Fibroblast of villous mesenchyme (primary cell): ENCODE results near the gene TTLL12. TPM values are rescaled to one million over a fixed set of nuclear protein-coding genes. Genes with fewer than 3 reads are reported as not detected.

ENCODE experiments used
- DNase-seq: peaks from one replicate; pipeline ENCODE4 v3.0.0-alpha.2; 2010; ENCODE audit warnings: low read depth
- H3K4me3 ChIP-seq: 2 replicates; pipeline ENCODE4 v1.5.1; 2011; ENCODE audit warnings: low read depth, mild to moderate bottlenecking, low read length
- total RNA-seq: library from RNA; depleted of rRNA; stranded (reverse); fragments of >200 nt; gene quantifications from 2 replicates; pipeline ENCODE4 v1.2.3, GENCODE V29; 2012
- TF ChIP-seq, protein P1 (sequence below): IDR thresholded peaks from 2 replicates; pipeline ENCODE4 v1.5.1; 2012; ENCODE audit warnings: low read depth, mild to moderate bottlenecking, low read length; ENCODE audit not compliant: insufficient read depth

The TTLL12 gene
- total RNA-seq, 1 donor, result 22.9 TPM

DNA sequence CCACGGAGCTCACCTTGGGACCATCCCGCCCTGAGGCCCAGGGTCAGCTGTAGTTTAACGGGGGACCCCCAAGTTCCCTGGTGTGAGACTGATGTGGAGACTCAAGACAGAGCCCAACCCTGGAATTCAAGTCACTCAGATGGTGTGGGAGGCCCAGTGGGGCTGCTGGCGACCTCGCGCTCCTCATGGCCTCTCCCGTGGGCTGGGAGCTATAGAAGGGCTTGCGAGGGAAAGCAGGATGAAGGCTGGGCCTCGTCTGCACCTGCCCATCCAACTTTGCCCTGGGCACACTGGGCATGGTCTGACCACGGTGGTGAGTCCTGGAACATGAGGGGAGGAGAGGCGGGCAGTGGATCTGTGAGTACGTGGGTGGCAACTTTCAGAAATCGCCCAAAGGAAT, 13.6 kb upstream of the TTLL12 start:
- TF ChIP-seq, protein P1, sequence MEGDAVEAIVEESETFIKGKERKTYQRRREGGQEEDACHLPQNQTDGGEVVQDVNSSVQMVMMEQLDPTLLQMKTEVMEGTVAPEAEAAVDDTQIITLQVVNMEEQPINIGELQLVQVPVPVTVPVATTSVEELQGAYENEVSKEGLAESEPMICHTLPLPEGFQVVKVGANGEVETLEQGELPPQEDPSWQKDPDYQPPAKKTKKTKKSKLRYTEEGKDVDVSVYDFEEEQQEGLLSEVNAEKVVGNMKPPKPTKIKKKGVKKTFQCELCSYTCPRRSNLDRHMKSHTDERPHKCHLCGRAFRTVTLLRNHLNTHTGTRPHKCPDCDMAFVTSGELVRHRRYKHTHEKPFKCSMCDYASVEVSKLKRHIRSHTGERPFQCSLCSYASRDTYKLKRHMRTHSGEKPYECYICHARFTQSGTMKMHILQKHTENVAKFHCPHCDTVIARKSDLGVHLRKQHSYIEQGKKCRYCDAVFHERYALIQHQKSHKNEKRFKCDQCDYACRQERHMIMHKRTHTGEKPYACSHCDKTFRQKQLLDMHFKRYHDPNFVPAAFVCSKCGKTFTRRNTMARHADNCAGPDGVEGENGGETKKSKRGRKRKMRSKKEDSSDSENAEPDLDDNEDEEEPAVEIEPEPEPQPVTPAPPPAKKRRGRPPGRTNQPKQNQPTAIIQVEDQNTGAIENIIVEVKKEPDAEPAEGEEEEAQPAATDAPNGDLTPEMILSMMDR, result no peak
- no peak overlapping the region for H3K4me3 ChIP-seq
- DNase-seq, result no peak

DNA sequence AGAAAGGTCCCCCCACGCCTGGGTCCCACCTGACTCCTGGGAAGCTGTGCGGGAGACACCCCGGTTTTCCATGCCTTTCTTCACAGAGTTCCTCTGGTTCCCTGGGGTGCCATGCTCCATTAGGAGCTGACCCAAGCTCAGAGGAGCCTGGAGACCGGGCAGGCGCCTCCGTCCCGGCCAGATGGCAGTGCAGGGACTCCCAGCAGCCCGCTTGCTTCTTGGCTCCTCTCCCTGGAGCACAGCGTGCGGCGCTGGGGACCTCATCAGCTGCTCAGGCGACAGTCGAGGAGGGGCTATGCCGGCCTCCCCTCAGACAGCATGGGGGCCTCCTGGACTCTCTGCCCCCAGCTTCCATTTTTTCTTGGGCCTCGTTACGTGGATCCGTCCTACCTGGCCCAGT, 13.1 kb upstream of the TTLL12 start:
- TF ChIP-seq, protein P1, result no peak
- no peak for DNase-seq
- no peak overlapping the region for H3K4me3 ChIP-seq

- DNase-seq, result no peak
- TF ChIP-seq, protein P1, result no peak
- no peak overlapping the region for H3K4me3 ChIP-seq
These were observed 12.6 kb upstream of the TTLL12 start for GRCh38 chr22:43199541-43199940.

DNA sequence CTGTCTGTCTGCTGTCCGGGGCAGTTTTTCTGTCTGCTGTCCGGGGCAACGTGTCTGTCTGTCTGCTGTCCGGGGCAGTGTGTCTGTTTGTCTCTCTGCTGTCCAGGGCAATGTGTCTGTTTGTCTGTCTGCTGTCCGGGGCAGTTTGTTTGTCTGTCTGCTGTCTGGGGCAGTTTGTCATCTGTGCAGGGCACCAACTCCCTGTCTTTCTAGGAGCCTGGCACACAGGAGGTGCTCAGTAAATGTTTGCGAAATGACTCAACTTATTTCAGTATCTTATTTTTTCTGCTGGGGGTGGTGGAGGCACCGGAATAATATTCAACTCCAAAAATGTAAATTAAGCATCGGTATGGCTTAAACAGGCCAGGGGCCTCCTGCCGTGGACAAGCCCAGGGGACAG, 12.0 kb upstream of the TTLL12 start:
- TF ChIP-seq, protein P1, result no peak
- no peak for DNase-seq
- no peak overlapping the region for H3K4me3 ChIP-seq

- TF ChIP-seq, protein P1, result no peak
- no peak for DNase-seq
- no peak overlapping the region for H3K4me3 ChIP-seq
These were observed 11.2 kb upstream of the TTLL12 start for GRCh38 chr22:43198126-43198525.

DNA sequence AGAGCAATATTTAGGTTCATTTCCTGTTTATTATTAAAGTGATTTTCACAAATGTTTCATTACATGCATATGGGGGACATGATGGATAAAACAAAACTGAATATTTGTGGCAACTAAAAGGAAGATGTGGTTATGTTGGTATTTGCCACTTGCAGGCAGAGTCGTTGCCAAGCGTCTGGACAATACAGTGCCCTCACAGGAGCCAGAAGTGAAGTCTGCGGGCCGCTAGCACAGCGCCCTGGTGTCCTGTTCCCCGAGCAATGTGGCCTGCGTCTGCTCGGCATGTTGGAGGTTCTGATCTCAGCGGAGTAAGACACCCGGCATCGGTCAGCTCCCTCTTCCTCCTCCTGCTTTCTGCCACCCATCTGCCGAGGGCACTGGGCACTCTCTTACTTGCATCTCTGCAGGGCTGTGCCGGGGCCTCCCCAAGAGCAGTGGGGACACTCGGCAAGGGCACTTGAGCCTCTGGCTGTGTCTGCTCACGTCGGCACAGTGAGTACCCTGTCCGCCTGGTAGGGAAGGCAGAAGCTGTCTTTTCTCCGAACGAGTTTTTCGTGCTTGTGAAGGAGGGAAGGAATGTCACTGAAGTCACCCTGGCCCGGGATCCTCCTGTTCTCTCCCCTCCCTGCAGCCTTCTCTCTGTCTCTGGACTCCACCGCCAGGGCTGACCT, 10.5 kb upstream of the TTLL12 start:
- DNase-seq, result no peak
- H3K4me3 ChIP-seq, result no peak overlapping the region
- TF ChIP-seq, protein P1, result no peak

DNA sequence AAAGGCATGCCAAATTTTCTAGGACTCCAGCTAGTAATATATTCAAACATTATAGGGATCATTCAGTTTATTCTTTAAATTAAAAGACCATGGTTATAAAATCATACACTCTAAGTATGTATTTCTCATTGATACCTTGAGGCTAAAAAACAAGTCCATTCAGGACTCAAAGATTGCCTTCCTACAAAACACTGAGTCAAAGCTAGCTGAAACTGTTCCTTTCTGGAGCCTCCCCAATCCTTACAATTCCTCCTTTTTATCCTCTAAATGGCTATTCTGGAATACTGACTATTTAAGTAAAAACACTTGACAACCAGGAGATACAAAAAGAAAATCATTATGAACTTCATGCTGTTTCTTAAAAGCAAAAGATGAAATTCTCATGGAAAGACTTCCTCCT, 4.9 kb upstream of the TTLL12 start:
- no peak overlapping the region for H3K4me3 ChIP-seq
- TF ChIP-seq, protein P1, result no peak
- no peak for DNase-seq
